ENCODE data around the gene RTF2.
"Not testable (repeated sequence)": the region's sequence is repeated elsewhere in the genome, so short reads cannot be mapped to it uniquely, and the experiment has no call there.

The RTF2 gene

GRCh38 chr20:56517641-56518040 is 49.2 kb downstream of the RTF2 start:
- DNase-seq = no peak
- POLR2A ChIA-PET = no interaction called here

GRCh38 chr20:56518126-56518525 is 49.7 kb downstream of the RTF2 start:
- Histone ChIP-seq H3K4me3 (ENCODE audit: control insufficient read depth in 1 of 7, extremely low read depth in 1 of 7, insufficient read depth in 4 of 7, low read depth in 2 of 7, low read length in 6 of 7) (no peak overlapping the region), H3K4me1 (ENCODE audit: control extremely low read depth in 1 of 4, control insufficient read depth in 4 of 4, insufficient read depth in 4 of 4, low read length in 3 of 4) (no peaks in the 10 kb centered on the region), H3K27me3 (replicated peaks in 2 of 5; ENCODE audit: control insufficient read depth in 4 of 5, insufficient read depth in 5 of 5, low read length in 4 of 5) (no peaks in the 10 kb centered on the region), H3K36me3 (ENCODE audit: control insufficient read depth in 4 of 4, insufficient read depth in 4 of 4, low read length in 3 of 4) (peaks cover 26 to 60% (median 53%) of the 10 kb centered on the region in 4 experiments), H3K9me3 (ENCODE audit: control extremely low read depth in 1 of 5, control insufficient read depth in 4 of 5, insufficient read depth in 2 of 5, low read depth in 1 of 5, low read length in 4 of 5) (peaks cover 0 to 22% (median 16%) of the 10 kb centered on the region in 5 experiments), H3K27ac (ENCODE audit: insufficient read depth in 1 of 2, low read depth in 1 of 2, low read length in 2 of 2, poor library complexity in 1 of 2, severe bottlenecking in 2 of 2) (no peak overlapping the region)
- ChIA-PET CTCF (interaction anchor here (0.6 to 1.5 kb wide), 3 partner anchors 34 to 122 kb away, joined by 3 to 4 read pairs (median 3); no protein-coding TSS in a partner anchor), POLR2A (interaction anchor here (0.7 kb wide), 1 partner anchor 31 kb away, joined by 3 read pairs; no protein-coding TSS in a partner anchor)
- no peak for DNase-seq
- WGBS (ENCODE audit: insufficient coverage) = 98% methylated on average over 14 of the region's 14 CpGs

More at GRCh38 chr20:56517641-56518040, 49.2 kb downstream of the RTF2 start:
- Histone ChIP-seq H3K9me3 (ENCODE audit: control extremely low read depth in 1 of 5, control insufficient read depth in 4 of 5, insufficient read depth in 2 of 5, low read depth in 1 of 5, low read length in 4 of 5) (peaks cover 0 to 22% (median 16%) of the 10 kb centered on the region in 5 experiments), H3K4me3 (ENCODE audit: control insufficient read depth in 1 of 7, extremely low read depth in 1 of 7, insufficient read depth in 4 of 7, low read depth in 2 of 7, low read length in 6 of 7) (no peak overlapping the region), H3K4me1 (ENCODE audit: control extremely low read depth in 1 of 4, control insufficient read depth in 4 of 4, insufficient read depth in 4 of 4, low read length in 3 of 4) (no peaks in the 10 kb centered on the region), H3K27ac (ENCODE audit: insufficient read depth in 1 of 2, low read depth in 1 of 2, low read length in 2 of 2, poor library complexity in 1 of 2, severe bottlenecking in 2 of 2) (no peak overlapping the region), H3K36me3 (ENCODE audit: control insufficient read depth in 4 of 4, insufficient read depth in 4 of 4, low read length in 3 of 4) (peaks cover 28 to 65% (median 58%) of the 10 kb centered on the region in 4 experiments), H3K27me3 (replicated peaks in 2 of 5; ENCODE audit: control insufficient read depth in 4 of 5, insufficient read depth in 5 of 5, low read length in 4 of 5) (no peaks in the 10 kb centered on the region)
- 100% methylated on average over 7 of the region's 8 CpGs for WGBS (ENCODE audit: insufficient coverage)
- CTCF ChIA-PET = interaction anchor here (0.9 kb wide), 1 partner anchor 122 kb away, joined by 3 read pairs; no protein-coding TSS in a partner anchor

GRCh38 chr20:56518721-56519398 is 50.4 kb downstream of the RTF2 start:
- H3K27ac ChIP-seq (ENCODE audit: insufficient read depth in 1 of 2, low read depth in 1 of 2, low read length in 2 of 2, poor library complexity in 1 of 2, severe bottlenecking in 2 of 2) = no peak overlapping the region
- WGBS (ENCODE audit: insufficient coverage) = 96% methylated on average over 6 of the region's 10 CpGs
- H3K4me3 ChIP-seq (ENCODE audit: control insufficient read depth in 1 of 7, extremely low read depth in 1 of 7, insufficient read depth in 4 of 7, low read depth in 2 of 7, low read length in 6 of 7) = no peak overlapping the region
- H3K9me3 ChIP-seq (ENCODE audit: control extremely low read depth in 1 of 5, control insufficient read depth in 4 of 5, insufficient read depth in 2 of 5, low read depth in 1 of 5, low read length in 4 of 5) = peaks cover 0 to 22% (median 16%) of the 10 kb centered on the region in 5 experiments
- peaks cover 26 to 53% (median 46%) of the 10 kb centered on the region in 4 experiments for H3K36me3 ChIP-seq (ENCODE audit: control insufficient read depth in 4 of 4, insufficient read depth in 4 of 4, low read length in 3 of 4)
- no peaks in the 10 kb centered on the region for H3K27me3 ChIP-seq (replicated peaks in 2 of 5; ENCODE audit: control insufficient read depth in 4 of 5, insufficient read depth in 5 of 5, low read length in 4 of 5)
- ChIA-PET POLR2A (interaction anchor here (0.7 kb wide), 1 partner anchor 31 kb away, joined by 3 read pairs; no protein-coding TSS in a partner anchor), CTCF (interaction anchor here (0.6 to 1.5 kb wide), 2 partner anchors 35 to 121 kb away, joined by 3 to 4 read pairs; no protein-coding TSS in a partner anchor)
- DNase-seq = no peak
- H3K4me1 ChIP-seq (ENCODE audit: control extremely low read depth in 1 of 4, control insufficient read depth in 4 of 4, insufficient read depth in 4 of 4, low read length in 3 of 4) = no peaks in the 10 kb centered on the region

- Histone ChIP-seq H3K4me1 (ENCODE audit: control extremely low read depth in 1 of 4, control insufficient read depth in 4 of 4, insufficient read depth in 4 of 4, low read length in 3 of 4) (no peaks in the 10 kb centered on the region), H3K4me3 (ENCODE audit: control insufficient read depth in 1 of 7, extremely low read depth in 1 of 7, insufficient read depth in 4 of 7, low read depth in 2 of 7, low read length in 6 of 7) (peak overlapping the region in 1 of 7 experiments; percentile 3), H3K36me3 (ENCODE audit: control insufficient read depth in 4 of 4, insufficient read depth in 4 of 4, low read length in 3 of 4) (peaks cover 24 to 49% (median 42%) of the 10 kb centered on the region in 4 experiments), H3K9me3 (ENCODE audit: control extremely low read depth in 1 of 5, control insufficient read depth in 4 of 5, insufficient read depth in 2 of 5, low read depth in 1 of 5, low read length in 4 of 5) (peaks cover 0 to 22% (median 16%) of the 10 kb centered on the region in 5 experiments), H3K27ac (ENCODE audit: insufficient read depth in 1 of 2, low read depth in 1 of 2, low read length in 2 of 2, poor library complexity in 1 of 2, severe bottlenecking in 2 of 2) (no peak overlapping the region), H3K27me3 (replicated peaks in 2 of 5; ENCODE audit: control insufficient read depth in 4 of 5, insufficient read depth in 5 of 5, low read length in 4 of 5) (no peaks in the 10 kb centered on the region)
- ChIA-PET CTCF (interaction anchor here (1.5 kb wide), 1 partner anchor 122 kb away, joined by 4 read pairs; no protein-coding TSS in a partner anchor), POLR2A (no interaction called here)
- DNase-seq = no peak
- WGBS (ENCODE audit: insufficient coverage) = 100% methylated on average over 8 of the region's 10 CpGs
These were observed 51.1 kb downstream of the RTF2 start for GRCh38 chr20:56519551-56519950.

GRCh38 chr20:56520180-56520579 is 51.8 kb downstream of the RTF2 start:
- 98% methylated on average over 8 of the region's 10 CpGs for WGBS (ENCODE audit: insufficient coverage)
- Histone ChIP-seq H3K27me3 (replicated peaks in 2 of 5; ENCODE audit: control insufficient read depth in 4 of 5, insufficient read depth in 5 of 5, low read length in 4 of 5) (no peaks in the 10 kb centered on the region), H3K4me1 (ENCODE audit: control extremely low read depth in 1 of 4, control insufficient read depth in 4 of 4, insufficient read depth in 4 of 4, low read length in 3 of 4) (no peaks in the 10 kb centered on the region), H3K36me3 (ENCODE audit: control insufficient read depth in 4 of 4, insufficient read depth in 4 of 4, low read length in 3 of 4) (peaks cover 24 to 47% (median 41%) of the 10 kb centered on the region in 4 experiments), H3K9me3 (ENCODE audit: control extremely low read depth in 1 of 5, control insufficient read depth in 4 of 5, insufficient read depth in 2 of 5, low read depth in 1 of 5, low read length in 4 of 5) (peaks cover 0 to 22% (median 16%) of the 10 kb centered on the region in 5 experiments), H3K4me3 (ENCODE audit: control insufficient read depth in 1 of 7, extremely low read depth in 1 of 7, insufficient read depth in 4 of 7, low read depth in 2 of 7, low read length in 6 of 7) (peak overlapping the region in 1 of 7 experiments; percentile 6), H3K27ac (ENCODE audit: insufficient read depth in 1 of 2, low read depth in 1 of 2, low read length in 2 of 2, poor library complexity in 1 of 2, severe bottlenecking in 2 of 2) (no peak overlapping the region)
- no peak for DNase-seq
- ChIA-PET CTCF (no interaction called here), POLR2A (no interaction called here)

GRCh38 chr20:56520746-56521354 is 52.4 kb downstream of the RTF2 start:
- POLR2A ChIA-PET; H3K4me1 ChIP-seq (ENCODE audit: control extremely low read depth in 1 of 4, control insufficient read depth in 4 of 4, insufficient read depth in 4 of 4, low read length in 3 of 4); CTCF ChIA-PET; H3K4me3 ChIP-seq (ENCODE audit: control insufficient read depth in 1 of 7, extremely low read depth in 1 of 7, insufficient read depth in 4 of 7, low read depth in 2 of 7, low read length in 6 of 7); H3K27me3 ChIP-seq (replicated peaks in 2 of 5; ENCODE audit: control insufficient read depth in 4 of 5, insufficient read depth in 5 of 5, low read length in 4 of 5); H3K27ac ChIP-seq (ENCODE audit: insufficient read depth in 1 of 2, low read depth in 1 of 2, low read length in 2 of 2, poor library complexity in 1 of 2, severe bottlenecking in 2 of 2): not testable (repeated sequence)
- over 99% methylated on average over 11 of the region's 13 CpGs for WGBS (ENCODE audit: insufficient coverage)
- H3K36me3 ChIP-seq (ENCODE audit: control insufficient read depth in 4 of 4, insufficient read depth in 4 of 4, low read length in 3 of 4) = peaks cover 24 to 47% (median 39%) of the 10 kb centered on the region in 4 experiments
- peaks cover 0 to 22% (median 16%) of the 10 kb centered on the region in 5 experiments for H3K9me3 ChIP-seq (ENCODE audit: control extremely low read depth in 1 of 5, control insufficient read depth in 4 of 5, insufficient read depth in 2 of 5, low read depth in 1 of 5, low read length in 4 of 5)
- peak in 1 of 3 donors; percentile 7 for DNase-seq

GRCh38 chr20:56522311-56522710 is 53.9 kb downstream of the RTF2 start:
- H3K27ac ChIP-seq (ENCODE audit: insufficient read depth in 1 of 2, low read depth in 1 of 2, low read length in 2 of 2, poor library complexity in 1 of 2, severe bottlenecking in 2 of 2) = no peak overlapping the region
- CTCF ChIA-PET = interaction anchor here (1.0 kb wide), 1 partner anchor 28 kb away, joined by 6 read pairs; no protein-coding TSS in a partner anchor
- WGBS (ENCODE audit: insufficient coverage) = 40% methylated on average over 5 of the region's 6 CpGs
- H3K4me1 ChIP-seq (ENCODE audit: control extremely low read depth in 1 of 4, control insufficient read depth in 4 of 4, insufficient read depth in 4 of 4, low read length in 3 of 4) = no peaks in the 10 kb centered on the region
- peaks cover 0 to 22% (median 16%) of the 10 kb centered on the region in 5 experiments for H3K9me3 ChIP-seq (ENCODE audit: control extremely low read depth in 1 of 5, control insufficient read depth in 4 of 5, insufficient read depth in 2 of 5, low read depth in 1 of 5, low read length in 4 of 5)
- DNase-seq = no peak
- H3K27me3 ChIP-seq (replicated peaks in 2 of 5; ENCODE audit: control insufficient read depth in 4 of 5, insufficient read depth in 5 of 5, low read length in 4 of 5) = no peaks in the 10 kb centered on the region
- peaks cover 22 to 39% (median 33%) of the 10 kb centered on the region in 4 experiments for H3K36me3 ChIP-seq (ENCODE audit: control insufficient read depth in 4 of 4, insufficient read depth in 4 of 4, low read length in 3 of 4)
- POLR2A ChIA-PET = no interaction called here
- H3K4me3 ChIP-seq (ENCODE audit: control insufficient read depth in 1 of 7, extremely low read depth in 1 of 7, insufficient read depth in 4 of 7, low read depth in 2 of 7, low read length in 6 of 7) = no peak overlapping the region
